ENCODE results near the gene TRIP11.

TRIP11 gene

DNA sequence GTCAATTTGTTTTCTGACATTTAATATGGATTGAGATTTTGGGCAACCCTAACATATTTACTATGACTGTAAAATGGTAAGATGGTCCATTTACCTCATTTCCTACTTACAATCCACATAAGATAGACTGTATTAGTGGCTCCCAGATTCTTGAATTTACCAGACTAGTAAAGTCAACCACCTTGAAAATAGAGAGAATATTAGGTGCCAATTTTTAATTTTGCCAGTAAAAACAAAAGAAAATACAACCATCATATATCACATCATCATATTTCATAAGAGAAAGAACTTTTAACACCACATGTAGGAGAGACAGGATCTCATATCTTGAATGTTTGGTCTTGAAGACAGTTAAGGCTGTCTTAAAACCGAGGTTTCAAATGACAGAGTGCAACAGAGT is 84.7 kb downstream of the TRIP11 start:
- TF ChIP-seq, protein P1, sequence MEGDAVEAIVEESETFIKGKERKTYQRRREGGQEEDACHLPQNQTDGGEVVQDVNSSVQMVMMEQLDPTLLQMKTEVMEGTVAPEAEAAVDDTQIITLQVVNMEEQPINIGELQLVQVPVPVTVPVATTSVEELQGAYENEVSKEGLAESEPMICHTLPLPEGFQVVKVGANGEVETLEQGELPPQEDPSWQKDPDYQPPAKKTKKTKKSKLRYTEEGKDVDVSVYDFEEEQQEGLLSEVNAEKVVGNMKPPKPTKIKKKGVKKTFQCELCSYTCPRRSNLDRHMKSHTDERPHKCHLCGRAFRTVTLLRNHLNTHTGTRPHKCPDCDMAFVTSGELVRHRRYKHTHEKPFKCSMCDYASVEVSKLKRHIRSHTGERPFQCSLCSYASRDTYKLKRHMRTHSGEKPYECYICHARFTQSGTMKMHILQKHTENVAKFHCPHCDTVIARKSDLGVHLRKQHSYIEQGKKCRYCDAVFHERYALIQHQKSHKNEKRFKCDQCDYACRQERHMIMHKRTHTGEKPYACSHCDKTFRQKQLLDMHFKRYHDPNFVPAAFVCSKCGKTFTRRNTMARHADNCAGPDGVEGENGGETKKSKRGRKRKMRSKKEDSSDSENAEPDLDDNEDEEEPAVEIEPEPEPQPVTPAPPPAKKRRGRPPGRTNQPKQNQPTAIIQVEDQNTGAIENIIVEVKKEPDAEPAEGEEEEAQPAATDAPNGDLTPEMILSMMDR (IDR thresholded peaks at IDR 0.05), result no peak
- H3K4me3 ChIP-seq, result no peak overlapping the region
- no peak for DNase-seq (ENCODE audit: low spot score)
- H3K27ac ChIP-seq, result no peak overlapping the region

GRCh38 chr14:91953170-91953985 is 86.5 kb downstream of the TRIP11 start:
- Histone ChIP-seq H3K27ac (peak overlapping the region in 1 of 2 donors; percentile 16), H3K4me3 (no peak overlapping the region)
- no peak for DNase-seq (ENCODE audit: low spot score)
- TF ChIP-seq, protein P1 (IDR thresholded peaks at IDR 0.05), result no peak

DNA sequence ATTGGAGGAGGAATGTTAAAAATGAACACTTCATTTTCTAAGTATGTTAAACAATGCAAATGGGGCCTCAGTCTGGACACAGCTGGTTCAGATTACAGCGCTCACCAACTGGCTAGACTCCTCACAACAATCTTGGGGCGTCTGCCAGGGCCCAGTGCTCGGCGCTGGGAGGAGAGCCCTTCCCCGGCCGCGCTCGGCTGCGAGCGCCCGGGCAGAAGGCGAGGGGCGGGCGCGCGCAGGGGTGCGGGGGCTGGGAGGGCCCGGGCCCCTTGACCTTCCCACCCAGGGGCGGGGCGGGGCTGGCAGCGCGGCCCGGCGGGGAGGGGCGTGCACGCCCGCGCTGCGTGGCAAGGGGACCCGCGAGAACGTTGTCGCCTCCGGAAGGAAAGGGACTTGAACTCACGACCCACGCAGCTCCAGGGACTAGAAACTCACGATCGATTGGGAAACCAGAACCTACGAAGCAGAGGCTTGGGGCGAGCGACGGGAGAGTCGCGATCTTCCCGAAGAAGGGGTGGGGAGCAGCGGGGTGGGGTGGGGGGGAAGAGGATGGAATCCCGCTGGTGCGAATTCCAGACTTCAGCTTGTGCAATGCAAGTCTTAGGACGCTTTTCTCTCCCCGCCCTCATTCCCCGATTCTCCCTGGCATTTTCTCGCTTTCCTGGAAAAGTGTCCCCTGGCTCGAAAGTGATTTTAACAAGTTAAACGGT is 92.2 kb downstream of the TRIP11 start, which contains the start of gene FBLN5:
TSS of gene FBLN5 (minus strand) at position 220 of the 710 bp plus-strand sequence. CDS start 465 bp downstream, outside the sequence.
- Histone ChIP-seq H3K27ac (peak within 1 kb of the TSS; percentile 68 to 91), H3K4me3 (peak within 1 kb of the TSS; percentile 85)
- DNase-seq (ENCODE audit: low spot score), result peak; percentile 83
- TF ChIP-seq, protein P1 (IDR thresholded peaks at IDR 0.05), result no peak

- TF ChIP-seq, protein P1 (IDR thresholded peaks at IDR 0.05), result no peak
- Histone ChIP-seq H3K27ac (peak overlapping the region; percentile 68 to 91), H3K4me3 (peak overlapping the region; percentile 85)
- peak; percentile 79 for DNase-seq (ENCODE audit: low spot score)
These were observed 93.0 kb downstream of the TRIP11 start for GRCh38 chr14:91946622-91947474.

DNA sequence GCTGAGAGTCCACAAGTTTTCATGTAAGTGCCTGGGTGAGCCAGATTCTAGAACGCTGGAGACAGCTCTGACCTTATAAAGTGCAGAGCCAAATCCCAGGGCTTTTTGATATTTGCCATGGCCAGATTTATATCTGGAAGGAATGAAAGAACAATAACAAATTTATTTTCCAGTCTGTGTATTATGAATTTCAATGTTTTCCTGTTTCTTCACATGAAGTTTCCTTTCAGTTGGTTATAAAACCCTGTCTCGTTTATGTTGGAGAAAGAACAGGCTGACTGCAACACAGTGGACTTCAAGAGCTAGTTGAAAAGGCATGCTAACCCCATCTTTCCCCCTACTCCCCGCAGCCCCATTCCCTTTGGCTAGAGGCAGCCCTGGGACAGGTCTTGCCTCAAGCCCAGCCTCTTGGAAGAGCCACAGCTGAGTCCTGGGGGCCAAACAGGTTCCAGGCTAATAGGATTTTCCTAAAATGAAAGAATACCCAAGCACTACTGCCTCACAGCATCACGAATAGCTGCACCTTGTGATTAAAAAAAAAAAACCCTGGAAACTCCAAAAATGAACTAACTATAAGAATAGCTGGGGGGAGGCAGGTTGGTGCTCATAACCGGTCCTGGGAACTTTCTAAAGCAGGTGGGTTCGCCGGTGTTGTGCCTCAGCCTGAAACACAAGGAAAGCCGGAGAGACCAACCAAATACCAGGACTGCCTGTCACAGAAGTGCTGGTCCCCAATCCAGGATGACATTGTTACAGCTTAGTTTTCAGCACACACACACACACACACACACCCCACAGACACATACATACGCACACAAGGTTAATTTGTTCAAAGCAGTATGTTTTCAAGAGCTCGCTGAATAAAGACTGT is 93.9 kb downstream of the TRIP11 start:
- TF ChIP-seq, protein P1 (IDR thresholded peaks at IDR 0.05), result no peak
- Histone ChIP-seq H3K27ac (peak overlapping the region; percentile 68 to 91), H3K4me3 (peak overlapping the region; percentile 85)
- no peak for DNase-seq (ENCODE audit: low spot score)

- Histone ChIP-seq H3K4me3 (no peak overlapping the region), H3K27ac (no peak overlapping the region)
- TF ChIP-seq, protein P1 (IDR thresholded peaks at IDR 0.05), result no peak
- DNase-seq (ENCODE audit: low spot score), result no peak
These were observed 96.9 kb downstream of the TRIP11 start for GRCh38 chr14:91942946-91943345.

Measured in coronary artery (tissue), 2 donors.